HG03025 (cell line): ENCODE data around the gene F10.
"Not testable (repeated sequence)": the region's sequence is repeated elsewhere in the genome, so short reads cannot be mapped to it uniquely, and the experiment has no call there.

Source experiments
- ATAC-seq: cut with Tn5 transposase; IDR thresholded peaks from one replicate; pipeline ENCODE4 v1.9.1; 2021; ENCODE audit warnings: mild to moderate bottlenecking, moderate library complexity; ENCODE audit not compliant: unreplicated experiment, low FRiP score

Gene F10

GRCh38 chr13:113098162-113098732, 24.4 kb upstream of the F10 start:
- no peak for ATAC-seq

GRCh38 chr13:113099142-113099541, 23.5 kb upstream of the F10 start:
- ATAC-seq, result no peak

GRCh38 chr13:113102302-113102701, 20.3 kb upstream of the F10 start:
- not testable (repeated sequence) for ATAC-seq

GRCh38 chr13:113102727-113103126, 19.9 kb upstream of the F10 start:
- no peak for ATAC-seq

- ATAC-seq, result no peak
Observed at GRCh38 chr13:113103646-113104045, 19.0 kb upstream of the F10 start.

GRCh38 chr13:113105032-113105920, 17.3 kb upstream of the F10 start, which contains the start of gene F7:
F7 (plus strand) TSS chr13:113105791; CDS start chr13:113105842, 51 bp downstream.
- ATAC-seq, result no peak

- ATAC-seq, result no peak
Observed at GRCh38 chr13:113105921-113106452, 16.6 kb upstream of the F10 start.

GRCh38 chr13:113106711-113107351, 15.8 kb upstream of the F10 start:
- no peak for ATAC-seq

GRCh38 chr13:113108521-113108920, 14.1 kb upstream of the F10 start:
- not testable (repeated sequence) for ATAC-seq

GRCh38 chr13:113109151-113110047, 13.2 kb upstream of the F10 start:
- ATAC-seq, result no peak

- no peak for ATAC-seq
Observed at GRCh38 chr13:113110048-113110851, 12.3 kb upstream of the F10 start.

- ATAC-seq, result no peak
Observed at GRCh38 chr13:113110852-113111315, 11.7 kb upstream of the F10 start.

- ATAC-seq, result not testable (repeated sequence)
Observed at GRCh38 chr13:113111821-113112220, 10.8 kb upstream of the F10 start.

- ATAC-seq, result not testable (repeated sequence)
Observed at GRCh38 chr13:113112475-113112874, 10.1 kb upstream of the F10 start.

- ATAC-seq, result no peak
Observed at GRCh38 chr13:113112893-113113845, 9.4 kb upstream of the F10 start.

GRCh38 chr13:113113846-113114271, 8.7 kb upstream of the F10 start:
- no peak for ATAC-seq

- ATAC-seq, result no peak
Observed at GRCh38 chr13:113114511-113115362, 7.9 kb upstream of the F10 start.
